SK-N-MC (cell line): ENCODE data around the gene APOBEC3A.
"Not testable (repeated sequence)": the region's sequence is repeated elsewhere in the genome, so short reads cannot be mapped to it uniquely, and the experiment has no call there.

ENCODE experiments used
- EZH2 ChIP-seq: fragments of 200-600 bp; sonication (generic); IDR thresholded peaks from one replicate; pipeline ENCODE4 v1.6.1; 2017; ENCODE audit warnings: antibody characterized with exemption
- FOXP2 ChIP-seq: optimal IDR thresholded peaks from 2 replicates; pipeline ENCODE3; 2011; ENCODE audit warnings: mild to moderate bottlenecking, moderate library complexity; ENCODE audit not compliant: insufficient read depth; ENCODE audit errors: extremely low read length, control extremely low read depth
- POLR2AphosphoS5 ChIP-seq: IDR thresholded peaks from 2 replicates; pipeline ENCODE4 v1.6.1; 2012; ENCODE audit warnings: mild to moderate bottlenecking, low read depth, low read length, borderline replicate concordance

GRCh38 chr22:38992871-38993371 lies 35.5 kb downstream of the APOBEC3A start:
- not testable (repeated sequence) for TF ChIP-seq POLR2AphosphoS5, EZH2, FOXP2
